ENCODE measurements around the gene DPF3.

Gene DPF3

GRCh38 chr14:72589652-72590051 is 304.2 kb downstream of the DPF3 start:
- DNase-seq = no peak

- DNase-seq = no peak
Observed at GRCh38 chr14:72588521-72588920, 305.4 kb downstream of the DPF3 start.

- no peak for DNase-seq
Observed at GRCh38 chr14:72583316-72584272, 310.3 kb downstream of the DPF3 start.

GRCh38 chr14:72582582-72582981 is 311.3 kb downstream of the DPF3 start:
- no peak for DNase-seq

- DNase-seq = no peak
Observed at GRCh38 chr14:72578514-72578913, 315.4 kb downstream of the DPF3 start.

- DNase-seq = no peak
Observed at GRCh38 chr14:72577521-72577920, 316.4 kb downstream of the DPF3 start.

- DNase-seq = no peak
Observed at GRCh38 chr14:72576258-72576657, 317.6 kb downstream of the DPF3 start.

GRCh38 chr14:72574715-72575114 is 319.2 kb downstream of the DPF3 start:
- DNase-seq = peak; percentile 18 to 57

- DNase-seq = no peak
Observed at GRCh38 chr14:72573725-72574417, 320.0 kb downstream of the DPF3 start.

All from inflammatory macrophage treated with lipopolysaccharide for 1 hour (primary cell).